Activated CD4-positive, alpha-beta memory T cell treated with anti-CD3 and anti-CD28 coated beads for 36 hours (primary cell): ENCODE results near the gene EIF1AX. TPM values are rescaled to one million over a fixed set of nuclear protein-coding genes. Genes with fewer than 3 reads are reported as not detected.

Source experiments
- CTCF ChIA-PET: fragments of 350-600 bp; sonication (Branson Sonifier 250); formaldehyde crosslinking; loops from one replicate; lab custom pipeline; 2021; ENCODE audit warnings: antibody characterized with exemption, inconsistent platforms; lab: Charles Lee
- POLR2A ChIA-PET: fragments of 350-600 bp; sonication (Branson Sonifier 250); formaldehyde crosslinking; loops from one replicate; lab custom pipeline; 2021; ENCODE audit warnings: antibody characterized with exemption; lab: Charles Lee
- DNase-seq: peaks from one replicate; pipeline ENCODE4 v3.0.0-alpha.2; 2020
- H3K27ac Mint-ChIP-seq: one replicate; pipeline ENCODE4 v1.8.0; 2021; ENCODE audit warnings: mixed read lengths
- H3K27me3 Mint-ChIP-seq: one replicate; pipeline ENCODE4 v1.8.0; 2021; ENCODE audit warnings: mixed read lengths
- H3K36me3 Mint-ChIP-seq: one replicate; pipeline ENCODE4 v1.8.0; 2021; ENCODE audit warnings: mixed read lengths
- H3K4me1 Mint-ChIP-seq: one replicate; pipeline ENCODE4 v1.8.0; 2021; ENCODE audit warnings: low read depth, mixed read lengths
- H3K4me3 Mint-ChIP-seq: one replicate; pipeline ENCODE4 v1.8.0; 2021; ENCODE audit warnings: mild to moderate bottlenecking, mixed read lengths
- H3K9me3 Mint-ChIP-seq: one replicate; pipeline ENCODE4 v1.8.0; 2021; ENCODE audit warnings: mixed read lengths
- intact Hi-C: fragments of 100-400 bp; cut with micrococcal nuclease; formaldehyde crosslinking; loops from one replicate; pipeline ENCODE4 v1.15.1; 2023
- total RNA-seq, 2 experiments: library from RNA; stranded (reverse); gene quantifications; one replicate each; pipeline ENCODE4 v1.2.3, GENCODE V29; 2021

Gene EIF1AX
- total RNA-seq, 2 experiments from 2014 or later, result 117 to 121 TPM

- intact Hi-C loops, result no loop called here
- no peaks in the 10 kb centered on the region for H3K36me3 Mint-ChIP-seq
- peaks cover 5% of the 10 kb centered on the region for H3K4me1 Mint-ChIP-seq
- H3K9me3 Mint-ChIP-seq, result no peaks in the 10 kb centered on the region
- no peak overlapping the region for H3K4me3 Mint-ChIP-seq
- peaks cover 11% of the 10 kb centered on the region for H3K27me3 Mint-ChIP-seq
- POLR2A ChIA-PET, result interaction anchor here (0.8 kb wide), 1 partner anchor 15 kb away, joined by 3 read pairs; no protein-coding TSS in a partner anchor
- H3K27ac Mint-ChIP-seq, result no peak overlapping the region
- CTCF ChIA-PET, result interaction anchor here (1.2 to 1.3 kb wide), 2 partner anchors 50 to 213 kb away, joined by 3 to 4 read pairs; no protein-coding TSS in a partner anchor
- DNase-seq, result no peak
These were observed 23.4 kb downstream of the EIF1AX start for GRCh38 chrX:20118065-20118824.

- H3K4me1 Mint-ChIP-seq, result peaks cover 5% of the 10 kb centered on the region
- no peak within 1 kb of the TSS for H3K27ac Mint-ChIP-seq
- H3K4me3 Mint-ChIP-seq, result no peak within 1 kb of the TSS
- intact Hi-C loops, result no loop called here
- no peak for DNase-seq
- no peaks in the 10 kb centered on the region for H3K9me3 Mint-ChIP-seq
- ChIA-PET CTCF (no interaction called here), POLR2A (no interaction called here)
- no peaks in the 10 kb centered on the region for H3K36me3 Mint-ChIP-seq
- H3K27me3 Mint-ChIP-seq, result peaks cover 11% of the 10 kb centered on the region
These were observed 24.9 kb downstream of the EIF1AX start, which contains the start of gene MAP7D2 for GRCh38 chrX:20116577-20117240. MAP7D2 (minus strand) TSS chrX:20116907; CDS start chrX:20116879, 28 bp downstream.

GRCh38 chrX:20116087-20116576 lies 25.5 kb downstream of the EIF1AX start:
- Mint-ChIP-seq H3K27ac (no peak overlapping the region), H3K36me3 (no peaks in the 10 kb centered on the region), H3K27me3 (peaks cover 11% of the 10 kb centered on the region), H3K4me1 (peaks cover 5% of the 10 kb centered on the region), H3K4me3 (no peak overlapping the region), H3K9me3 (no peaks in the 10 kb centered on the region)
- CTCF ChIA-PET, result no interaction called here
- intact Hi-C loops, result no loop called here
- no peak for DNase-seq
- POLR2A ChIA-PET, result no interaction called here

- H3K4me1 Mint-ChIP-seq, result peaks cover 2% of the 10 kb centered on the region
- peaks cover 11% of the 10 kb centered on the region for H3K27me3 Mint-ChIP-seq
- intact Hi-C loops, result no loop called here
- no peak overlapping the region for H3K4me3 Mint-ChIP-seq
- POLR2A ChIA-PET, result no interaction called here
- no peak overlapping the region for H3K27ac Mint-ChIP-seq
- DNase-seq, result no peak
- no peaks in the 10 kb centered on the region for H3K36me3 Mint-ChIP-seq
- CTCF ChIA-PET, result no interaction called here
- H3K9me3 Mint-ChIP-seq, result no peaks in the 10 kb centered on the region
These were observed 29.4 kb downstream of the EIF1AX start for GRCh38 chrX:20112022-20112774.

GRCh38 chrX:20111271-20111670 lies 30.4 kb downstream of the EIF1AX start:
- intact Hi-C loops, result no loop called here
- Mint-ChIP-seq H3K9me3 (no peaks in the 10 kb centered on the region), H3K4me1 (peaks cover 2% of the 10 kb centered on the region), H3K36me3 (no peaks in the 10 kb centered on the region), H3K4me3 (no peak overlapping the region), H3K27ac (no peak overlapping the region), H3K27me3 (peaks cover 9% of the 10 kb centered on the region)
- DNase-seq, result no peak
- CTCF ChIA-PET, result no interaction called here
- POLR2A ChIA-PET, result no interaction called here

- no peaks in the 10 kb centered on the region for H3K9me3 Mint-ChIP-seq
- intact Hi-C loops, result no loop called here
- H3K27me3 Mint-ChIP-seq, result no peaks in the 10 kb centered on the region
- H3K27ac Mint-ChIP-seq, result no peak overlapping the region
- no peak for DNase-seq
- H3K36me3 Mint-ChIP-seq, result no peaks in the 10 kb centered on the region
- no peak overlapping the region for H3K4me3 Mint-ChIP-seq
- H3K4me1 Mint-ChIP-seq, result peaks cover 7% of the 10 kb centered on the region
- ChIA-PET CTCF (no interaction called here), POLR2A (no interaction called here)
These were observed 39.6 kb downstream of the EIF1AX start for GRCh38 chrX:20101934-20102581.

- Mint-ChIP-seq H3K27me3 (no peaks in the 10 kb centered on the region), H3K27ac (no peak overlapping the region), H3K36me3 (no peaks in the 10 kb centered on the region), H3K9me3 (no peaks in the 10 kb centered on the region), H3K4me3 (no peak overlapping the region), H3K4me1 (no peaks in the 10 kb centered on the region)
- intact Hi-C loops, result no loop called here
- no peak for DNase-seq
- POLR2A ChIA-PET, result no interaction called here
- CTCF ChIA-PET, result no interaction called here
These were observed 50.1 kb downstream of the EIF1AX start for GRCh38 chrX:20091499-20091898.

GRCh38 chrX:20089845-20090244 lies 51.8 kb downstream of the EIF1AX start:
- Mint-ChIP-seq H3K9me3 (no peaks in the 10 kb centered on the region), H3K27me3 (no peaks in the 10 kb centered on the region), H3K4me1 (no peaks in the 10 kb centered on the region), H3K36me3 (no peaks in the 10 kb centered on the region), H3K27ac (no peak overlapping the region), H3K4me3 (no peak overlapping the region)
- POLR2A ChIA-PET, result no interaction called here
- intact Hi-C loops, result no loop called here
- CTCF ChIA-PET, result no interaction called here
- DNase-seq, result no peak

- no peak for DNase-seq
- ChIA-PET POLR2A (no interaction called here), CTCF (no interaction called here)
- Mint-ChIP-seq H3K9me3 (no peaks in the 10 kb centered on the region), H3K4me1 (no peaks in the 10 kb centered on the region), H3K36me3 (no peaks in the 10 kb centered on the region), H3K27ac (no peak overlapping the region), H3K4me3 (no peak overlapping the region), H3K27me3 (peaks cover 3% of the 10 kb centered on the region)
- intact Hi-C loops, result no loop called here
These were observed 61.4 kb downstream of the EIF1AX start for GRCh38 chrX:20080277-20080676.
